CD4-positive, alpha-beta memory T cell (primary cell): ENCODE results near the gene KIZ. TPM values are rescaled to one million over a fixed set of nuclear protein-coding genes. Genes with fewer than 3 reads are reported as not detected.

Source experiments
- CTCF ChIA-PET: fragments of 350-600 bp; sonication (Branson Sonifier 250); formaldehyde crosslinking; loops from one replicate; lab custom pipeline; 2021; ENCODE audit warnings: inconsistent platforms; ENCODE audit not compliant: partially characterized antibody; lab: Charles Lee
- POLR2A ChIA-PET: fragments of 350-600 bp; sonication (Branson Sonifier 250); formaldehyde crosslinking; loops from one replicate; lab custom pipeline; 2021; ENCODE audit not compliant: partially characterized antibody; lab: Charles Lee
- DNase-seq, 5 donors: peaks; one replicate each; pipeline versions ENCODE4 v3.0.0 to v3.0.0-alpha.2; 2020 to 2022; ENCODE audit warnings: mixed read lengths in 1 of 5
- H3K27ac ChIP-seq: one replicate; pipeline ENCODE4 v1.7.0; 2013; ENCODE audit warnings: low read depth, low read length
- H3K27me3 ChIP-seq: 2 replicates; pipeline ENCODE4 v1.7.0; 2013; ENCODE audit warnings: mild to moderate bottlenecking, low read length, moderate library complexity; ENCODE audit not compliant: insufficient read depth
- H3K36me3 ChIP-seq: 2 replicates; pipeline ENCODE4 v1.7.0; 2013; ENCODE audit warnings: mild to moderate bottlenecking, low read length, moderate library complexity; ENCODE audit not compliant: insufficient read depth
- H3K4me1 ChIP-seq: 2 replicates; pipeline ENCODE4 v1.7.0; 2013; ENCODE audit warnings: mild to moderate bottlenecking, low read length, moderate library complexity; ENCODE audit not compliant: insufficient read depth
- H3K4me3 ChIP-seq, 2 donors: one replicate each; pipeline ENCODE4 v1.7.0; 2013; ENCODE audit warnings: low read length in 2 of 2, mild to moderate bottlenecking in 1 of 2
- H3K9me3 ChIP-seq, 2 donors: one replicate each; pipeline ENCODE4 v1.7.0; 2013; ENCODE audit warnings: low read length in 2 of 2, control low read depth in 1 of 2; ENCODE audit not compliant: control insufficient read depth in 1 of 2
- H3K27ac Mint-ChIP-seq, 7 donors: one replicate each; pipeline ENCODE4 v1.8.0; 2020 to 2021; ENCODE audit warnings: mixed read lengths in 7 of 7, mild to moderate bottlenecking in 6 of 7, inconsistent platforms in 3 of 7, moderate library complexity in 3 of 7
- H3K27me3 Mint-ChIP-seq, 2 donors: one replicate each; pipeline ENCODE4 v1.8.0; 2020 to 2021; ENCODE audit warnings: mixed read lengths in 2 of 2
- H3K36me3 Mint-ChIP-seq, 2 donors: one replicate each; pipeline ENCODE4 v1.8.0; 2020 to 2021; ENCODE audit warnings: mixed read lengths in 2 of 2, inconsistent platforms in 1 of 2, mild to moderate bottlenecking in 1 of 2
- H3K4me1 Mint-ChIP-seq, 4 donors: one replicate each; pipeline ENCODE4 v1.8.0; 2020 to 2021; ENCODE audit warnings: mixed read lengths in 4 of 4, mild to moderate bottlenecking in 1 of 4
- H3K4me3 Mint-ChIP-seq, 8 donors: one replicate each; pipeline ENCODE4 v1.8.0; 2020 to 2021; ENCODE audit warnings: mixed read lengths in 8 of 8, mild to moderate bottlenecking in 7 of 8, moderate library complexity in 6 of 8, inconsistent platforms in 3 of 8
- H3K9me3 Mint-ChIP-seq, 8 donors: one replicate each; pipeline ENCODE4 v1.8.0; 2020 to 2021; ENCODE audit warnings: mixed read lengths in 8 of 8, mild to moderate bottlenecking in 5 of 8, inconsistent platforms in 3 of 8, moderate library complexity in 1 of 8
- intact Hi-C: fragments of 100-400 bp; cut with micrococcal nuclease; formaldehyde crosslinking; loops from one replicate; pipeline ENCODE4 v1.15.1; 2023
- polyA plus RNA-seq, 2 donors: library from polyadenylated mRNA; unstranded; fragments of 300-500 nt; fragmentation: Illumina TruSeq; gene quantifications; one replicate each; pipeline ENCODE4 v1.2.3, GENCODE V29; 2021
- total RNA-seq, 2 experiments: library from RNA; stranded (reverse); gene quantifications; one replicate each; pipeline ENCODE4 v1.2.3, GENCODE V29; 2021

The KIZ gene
- total and polyA plus RNA-seq, 4 experiments from 2014 or later = 15.9 to 46.3 (median 25.4) TPM

GRCh38 chr20:21127201-21127981 is 1.5 kb downstream of the KIZ start:
- no peak overlapping the region for H3K27ac ChIP-seq
- no peak for DNase-seq
- Mint-ChIP-seq H3K27ac (peak overlapping the region in 2 of 7 donors; percentile 4 to 74), H3K9me3 (no peaks in the 10 kb centered on the region), H3K4me1 (peaks cover 11 to 28% (median 20%) of the 10 kb centered on the region in 4 donors), H3K27me3 (peaks cover 0 to 2% of the 10 kb centered on the region in 2 donors), H3K36me3 (peaks cover 9 to 13% of the 10 kb centered on the region in 2 donors), H3K4me3 (peak overlapping the region in 7 of 8 donors; percentile 84 to 99 (median 92))
- no peaks in the 10 kb centered on the region for H3K27me3 ChIP-seq
- intact Hi-C loops = loop anchor here (5.0 kb wide), 3 partner anchors 380 to 1075 kb away; partner anchors contain the start of genes CFAP61, CRNKL1 and RALGAPA2
- POLR2A ChIA-PET = interaction anchor here (0.6 to 2.4 kb wide), 4 partner anchors 26 to 415 kb away, joined by 3 to 29 read pairs (median 8); partner anchors contain the start of gene XRN2
- H3K9me3 ChIP-seq = no peaks in the 10 kb centered on the region
- H3K36me3 ChIP-seq = no peaks in the 10 kb centered on the region
- H3K4me3 ChIP-seq = no peak overlapping the region
- CTCF ChIA-PET = interaction anchor here (1.2 to 2.4 kb wide), 4 partner anchors 76 to 108 kb away, joined by 3 to 15 read pairs (median 6); no protein-coding TSS in a partner anchor
- peaks cover 21% of the 10 kb centered on the region for H3K4me1 ChIP-seq

DNA sequence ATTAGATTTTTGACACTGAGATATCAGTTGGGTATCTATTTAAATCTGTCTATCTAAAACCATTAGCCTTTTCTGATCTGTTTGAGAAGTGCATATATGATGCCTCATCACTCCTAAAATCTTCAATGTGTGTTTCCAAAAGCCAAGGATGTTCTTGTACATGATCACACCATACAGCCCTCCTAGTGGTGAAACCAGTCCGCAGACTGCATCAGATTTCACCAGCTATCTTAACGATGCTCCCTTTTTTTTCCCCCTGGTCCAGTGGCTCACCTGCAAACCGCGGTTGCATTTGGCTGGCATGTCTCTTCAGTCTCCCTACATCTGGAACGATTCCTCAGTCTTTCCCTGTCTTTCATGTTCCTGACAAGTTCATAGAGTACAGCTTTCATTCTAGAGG is 4.0 kb downstream of the KIZ start:
- ChIA-PET POLR2A (no interaction called here), CTCF (interaction anchor here (1.2 kb wide), 1 partner anchor 12 kb away, joined by 5 read pairs; no protein-coding TSS in a partner anchor)
- Histone ChIP-seq H3K36me3 (no peaks in the 10 kb centered on the region), H3K27ac (no peak overlapping the region), H3K27me3 (no peaks in the 10 kb centered on the region), H3K4me3 (no peak overlapping the region), H3K4me1 (peaks cover 21% of the 10 kb centered on the region), H3K9me3 (no peaks in the 10 kb centered on the region)
- Mint-ChIP-seq H3K27ac (peak overlapping the region in 2 of 7 donors; percentile 4 to 48), H3K36me3 (peaks cover 21 to 30% of the 10 kb centered on the region in 2 donors), H3K4me3 (no peak overlapping the region), H3K27me3 (no peaks in the 10 kb centered on the region), H3K4me1 (peaks cover 11 to 28% (median 21%) of the 10 kb centered on the region in 4 donors), H3K9me3 (no peaks in the 10 kb centered on the region)
- intact Hi-C loops = loop anchor here (5.0 kb wide), 3 partner anchors 377 to 1078 kb away; partner anchors contain the start of genes CFAP61, CRNKL1 and RALGAPA2
- no peak for DNase-seq

- POLR2A ChIA-PET = no interaction called here
- Histone ChIP-seq H3K36me3 (peaks cover 8% of the 10 kb centered on the region), H3K27ac (no peak overlapping the region), H3K4me3 (no peak overlapping the region), H3K27me3 (no peaks in the 10 kb centered on the region), H3K9me3 (no peaks in the 10 kb centered on the region), H3K4me1 (no peaks in the 10 kb centered on the region)
- CTCF ChIA-PET = no interaction called here
- DNase-seq = no peak
- Mint-ChIP-seq H3K27ac (no peak overlapping the region), H3K9me3 (no peaks in the 10 kb centered on the region), H3K27me3 (no peaks in the 10 kb centered on the region), H3K4me3 (no peak overlapping the region), H3K36me3 (peaks cover 46 to 54% of the 10 kb centered on the region in 2 donors), H3K4me1 (peaks cover 2 to 6% (median 5%) of the 10 kb centered on the region in 4 donors)
- intact Hi-C loops = no loop called here
Measured at GRCh38 chr20:21133404-21133803, 7.5 kb downstream of the KIZ start.

DNA sequence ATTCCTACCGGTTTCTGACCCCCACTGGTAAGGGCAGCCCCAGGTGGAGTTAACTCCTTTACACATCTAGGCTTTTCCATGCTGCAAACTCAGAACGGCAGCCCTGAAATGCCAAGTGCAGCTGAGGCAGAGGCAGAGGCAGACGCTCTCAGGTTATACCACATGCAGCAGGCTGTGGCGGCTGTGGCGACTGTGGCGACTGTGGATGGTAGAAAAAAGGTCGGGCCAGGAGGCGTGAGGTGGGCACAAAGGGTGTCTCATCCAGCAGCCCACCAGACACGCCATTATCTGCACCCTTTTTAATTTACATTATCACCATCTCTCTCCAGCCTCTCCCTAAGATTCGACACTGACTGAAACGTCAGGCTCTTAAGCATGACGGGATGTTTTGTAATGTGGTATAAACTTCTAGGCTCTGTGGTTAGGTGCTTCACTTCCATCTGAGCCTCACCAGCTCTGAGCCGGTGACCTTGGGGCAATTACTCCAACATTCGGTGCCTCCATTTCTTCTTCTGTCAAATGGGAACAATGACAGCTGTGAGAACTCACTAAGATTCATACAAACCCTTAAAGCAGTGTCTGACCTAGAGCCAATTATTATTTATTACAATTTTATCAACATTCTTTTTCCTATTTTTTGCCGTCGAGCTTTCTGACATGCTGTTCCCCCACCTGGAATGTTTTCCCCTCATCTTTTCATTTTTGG is 8.2 kb downstream of the KIZ start:
- Mint-ChIP-seq H3K9me3 (no peaks in the 10 kb centered on the region), H3K27me3 (no peaks in the 10 kb centered on the region), H3K4me3 (no peak overlapping the region), H3K27ac (no peak overlapping the region), H3K4me1 (peaks cover under 1 to 6% (median 4%) of the 10 kb centered on the region in 4 donors), H3K36me3 (peaks cover 51 to 56% of the 10 kb centered on the region in 2 donors)
- POLR2A ChIA-PET = no interaction called here
- Histone ChIP-seq H3K27ac (no peak overlapping the region), H3K9me3 (no peaks in the 10 kb centered on the region), H3K4me3 (no peak overlapping the region), H3K4me1 (no peaks in the 10 kb centered on the region), H3K36me3 (peaks cover 8% of the 10 kb centered on the region), H3K27me3 (no peaks in the 10 kb centered on the region)
- CTCF ChIA-PET = no interaction called here
- intact Hi-C loops = no loop called here
- no peak for DNase-seq

DNA sequence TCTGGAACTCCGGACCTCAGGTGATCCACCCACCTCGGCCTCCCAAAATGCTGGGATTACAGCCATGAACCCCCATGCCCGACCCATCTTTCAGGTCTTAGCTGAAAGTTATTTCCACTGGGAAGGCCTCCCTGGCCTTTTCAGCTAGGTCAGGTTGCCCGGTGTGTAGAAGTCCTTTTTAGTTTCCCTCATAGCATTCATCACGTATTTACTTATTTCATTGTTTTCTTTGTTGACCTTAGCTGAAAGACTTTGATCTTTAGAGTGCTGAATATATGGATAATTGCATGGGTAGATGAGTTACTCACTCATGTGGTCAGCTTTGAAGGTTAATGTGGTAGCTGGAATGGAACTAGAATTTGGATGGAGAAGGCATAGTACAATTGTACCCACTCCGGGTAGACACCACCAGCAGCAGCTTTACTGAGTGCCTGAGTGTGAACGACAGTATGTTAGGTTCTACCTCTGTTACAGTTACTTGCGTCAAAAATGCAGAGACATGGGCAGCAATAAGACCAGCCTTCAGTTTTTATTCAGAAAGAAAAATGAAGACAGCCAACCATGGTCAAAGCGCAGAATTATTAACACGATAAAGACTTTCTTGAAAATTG is 9.1 kb downstream of the KIZ start:
- peaks cover 8% of the 10 kb centered on the region for H3K36me3 ChIP-seq
- CTCF ChIA-PET = interaction anchor here (0.8 kb wide), 1 partner anchor 9 kb away, joined by 3 read pairs; the partner anchor contains the start of gene KIZ

GRCh38 chr20:21136015-21136732 is 10.3 kb downstream of the KIZ start:
- no peak for DNase-seq
- POLR2A ChIA-PET = no interaction called here
- Mint-ChIP-seq H3K27ac (no peak overlapping the region), H3K9me3 (no peaks in the 10 kb centered on the region), H3K4me3 (no peak overlapping the region), H3K4me1 (peaks cover 0 to 4% (median 0%) of the 10 kb centered on the region in 4 donors), H3K36me3 (peaks cover 53 to 54% of the 10 kb centered on the region in 2 donors), H3K27me3 (no peaks in the 10 kb centered on the region)
- Histone ChIP-seq H3K9me3 (no peaks in the 10 kb centered on the region), H3K27ac (no peak overlapping the region), H3K4me1 (no peaks in the 10 kb centered on the region), H3K4me3 (no peak overlapping the region), H3K27me3 (no peaks in the 10 kb centered on the region), H3K36me3 (peaks cover 8% of the 10 kb centered on the region)
- CTCF ChIA-PET = no interaction called here
- intact Hi-C loops = no loop called here

More for the DNA sequence above, 9.1 kb downstream of the KIZ start:
- H3K4me1 Mint-ChIP-seq = peaks cover 0 to 4% (median 2%) of the 10 kb centered on the region in 4 donors
- intact Hi-C loops = no loop called here
- H3K27me3 Mint-ChIP-seq = no peaks in the 10 kb centered on the region
- Histone ChIP-seq H3K27ac (no peak overlapping the region), H3K4me1 (no peaks in the 10 kb centered on the region), H3K4me3 (no peak overlapping the region), H3K9me3 (no peaks in the 10 kb centered on the region), H3K27me3 (no peaks in the 10 kb centered on the region)
- no peaks in the 10 kb centered on the region for H3K9me3 Mint-ChIP-seq
- H3K4me3 Mint-ChIP-seq = no peak overlapping the region
- peaks cover 54 to 58% of the 10 kb centered on the region in 2 donors for H3K36me3 Mint-ChIP-seq
- DNase-seq = no peak
- H3K27ac Mint-ChIP-seq = no peak overlapping the region
- POLR2A ChIA-PET = no interaction called here
